SK-N-SH (cell line): Measurements from ENCODE around the gene TOMM20.

ENCODE experiments used
- CTCF ChIP-seq: fragments of 200-600 bp; sonication (generic); IDR thresholded peaks from 2 replicates; pipeline ENCODE4 v1.6.1; 2017; ENCODE audit warnings: antibody characterized with exemption, mild to moderate bottlenecking, moderate library complexity
- EP300 ChIP-seq, 2 experiments: IDR thresholded peaks; 2 replicates each; pipeline versions ENCODE4 v1.4.0 to v1.6.1; 2012; ENCODE audit warnings: borderline replicate concordance in 1 of 2, low read depth in 1 of 2, low read length in 1 of 2
- FOXM1 ChIP-seq: IDR thresholded peaks from 2 replicates; pipeline ENCODE4 v1.4.0; 2012; ENCODE audit warnings: low read depth, mild to moderate bottlenecking
- GABPA ChIP-seq: IDR thresholded peaks from 2 replicates; pipeline ENCODE4 v1.4.0; 2012; ENCODE audit warnings: low read depth, mild to moderate bottlenecking
- JUND ChIP-seq: IDR thresholded peaks from 2 replicates; pipeline ENCODE4 v1.4.0; 2012
- MAX ChIP-seq: IDR thresholded peaks from 2 replicates; pipeline ENCODE4 v1.4.0; 2012; ENCODE audit warnings: low read depth
- PBX3 ChIP-seq: IDR thresholded peaks from 2 replicates; pipeline ENCODE4; 2012
- POLR2AphosphoS5 ChIP-seq: IDR thresholded peaks from 2 replicates; pipeline ENCODE4 v1.6.1; 2012; ENCODE audit warnings: low read depth, low read length
- RAD21 ChIP-seq: IDR thresholded peaks from 2 replicates; pipeline ENCODE4 v1.6.1; 2012; ENCODE audit warnings: mild to moderate bottlenecking, low read length
- REST ChIP-seq: IDR thresholded peaks from 2 replicates; pipeline ENCODE4 v1.6.1; 2012; ENCODE audit warnings: mild to moderate bottlenecking, low read depth, low read length, moderate library complexity
- RFX5 ChIP-seq: IDR thresholded peaks from 2 replicates; pipeline ENCODE4 v1.6.1; 2012; ENCODE audit warnings: mild to moderate bottlenecking, improper control_type of control experiment, low read length
- SIN3A ChIP-seq: IDR thresholded peaks from 2 replicates; pipeline ENCODE4 v1.6.1; 2012; ENCODE audit warnings: low read depth, mild to moderate bottlenecking, low read length, moderate library complexity, borderline replicate concordance
- SMC3 ChIP-seq: IDR thresholded peaks from 2 replicates; pipeline ENCODE4 v1.6.1; 2012; ENCODE audit warnings: low read depth, low read length, improper control_type of control experiment
- TAF1 ChIP-seq: IDR thresholded peaks from 2 replicates; pipeline ENCODE4 v1.6.1; 2012; ENCODE audit warnings: low read depth, mild to moderate bottlenecking, low read length, moderate library complexity, borderline replicate concordance

- TF ChIP-seq REST (no peak), TAF1 (no peak), GABPA (no peak), CTCF (no peak), FOXM1 (no peak), PBX3 (no peak), RFX5 (no peak), RAD21 (no peak), JUND (no peak), POLR2AphosphoS5 (no peak), SIN3A (no peak), EP300 (IDR thresholded peaks at IDR 0.05; ENCODE audit: borderline replicate concordance in 1 of 2, low read depth in 1 of 2, low read length in 1 of 2) (no peak), SMC3 (no peak), MAX (no peak)
Observed at GRCh38 chr1:235102259-235102582, 26.4 kb downstream of the TOMM20 start.
